HG03520 (cell line): ENCODE data around the gene NFKBIB.
"Not testable (repeated sequence)": the region's sequence is repeated elsewhere in the genome, so short reads cannot be mapped to it uniquely, and the experiment has no call there.

Experiments
- ATAC-seq: cut with Tn5 transposase; IDR thresholded peaks from one replicate; pipeline ENCODE4 v1.9.1; 2021; ENCODE audit warnings: mild to moderate bottlenecking, moderate library complexity; ENCODE audit not compliant: unreplicated experiment

The NFKBIB gene

GRCh38 chr19:38899447-38900201 lies at the start of gene NFKBIB, which contains the start of gene SIRT2:
Gene NFKBIB (plus strand): TSS chr19:38899969. CDS start chr19:38900033, 64 bp downstream.
Gene SIRT2 (minus strand): TSS chr19:38899618. CDS start chr19:38899521, 97 bp downstream.
- ATAC-seq: peak; percentile 85

GRCh38 chr19:38850436-38850975 lies 49.3 kb upstream of the NFKBIB start:
- ATAC-seq: peak; percentile 66

GRCh38 chr19:38850976-38851621 lies 48.7 kb upstream of the NFKBIB start:
- ATAC-seq: no peak

- ATAC-seq: no peak
Observed at GRCh38 chr19:38851622-38852230, 48.0 kb upstream of the NFKBIB start.

GRCh38 chr19:38852231-38853044 lies 47.3 kb upstream of the NFKBIB start:
- ATAC-seq: no peak

- ATAC-seq: no peak
Observed at GRCh38 chr19:38853214-38853613, 46.6 kb upstream of the NFKBIB start.

- ATAC-seq: not testable (repeated sequence)
Observed at GRCh38 chr19:38854961-38855360, 44.8 kb upstream of the NFKBIB start.

- not testable (repeated sequence) for ATAC-seq
Observed at GRCh38 chr19:38855751-38856150, 44.0 kb upstream of the NFKBIB start.

GRCh38 chr19:38856813-38857212 lies 43.0 kb upstream of the NFKBIB start:
- no peak for ATAC-seq

GRCh38 chr19:38859631-38860204 lies 40.1 kb upstream of the NFKBIB start:
- not testable (repeated sequence) for ATAC-seq

- ATAC-seq: no peak
Observed at GRCh38 chr19:38861368-38861767, 38.4 kb upstream of the NFKBIB start.

- ATAC-seq: no peak
Observed at GRCh38 chr19:38862321-38863059, 37.3 kb upstream of the NFKBIB start.

- ATAC-seq: no peak
Observed at GRCh38 chr19:38867171-38867780, 32.5 kb upstream of the NFKBIB start.

GRCh38 chr19:38868551-38868950 lies 31.2 kb upstream of the NFKBIB start:
- no peak for ATAC-seq

GRCh38 chr19:38869160-38869835 lies 30.5 kb upstream of the NFKBIB start:
- no peak for ATAC-seq

- ATAC-seq: peak; percentile 71
Observed at GRCh38 chr19:38869836-38870607, 29.7 kb upstream of the NFKBIB start.

- ATAC-seq: no peak
Observed at GRCh38 chr19:38870612-38871011, 29.2 kb upstream of the NFKBIB start.

- not testable (repeated sequence) for ATAC-seq
Observed at GRCh38 chr19:38873400-38873799, 26.4 kb upstream of the NFKBIB start.
